Hepatocyte (in vitro differentiated cells): ENCODE measurements around the gene ZNF653.
"Not testable (repeated sequence)": the region's sequence is repeated elsewhere in the genome, so short reads cannot be mapped to it uniquely, and the experiment has no call there.

Source experiments
- CTCF ChIP-seq: fragments of 200-600 bp; sonication (generic); IDR thresholded peaks from 2 replicates; pipeline ENCODE4 v1.5.1; 2016; ENCODE audit warnings: antibody characterized with exemption, mild to moderate bottlenecking; ENCODE audit not compliant: poor library complexity
- EZH2 ChIP-seq: fragments of 200-600 bp; sonication (generic); IDR thresholded peaks from 2 replicates; pipeline ENCODE4 v1.6.1; 2016; ENCODE audit warnings: antibody characterized with exemption, mild to moderate bottlenecking, borderline replicate concordance
- EZH2phosphoT487 ChIP-seq: fragments of 200-600 bp; sonication (generic); IDR thresholded peaks from one replicate; pipeline ENCODE4 v1.6.1; 2018; ENCODE audit warnings: antibody characterized with exemption, mild to moderate bottlenecking, low read depth, moderate library complexity; ENCODE audit not compliant: unreplicated experiment, severe bottlenecking

- not testable (repeated sequence) for TF ChIP-seq CTCF, EZH2phosphoT487, EZH2
Measured at GRCh38 chr19:11433526-11433925, 72.1 kb downstream of the ZNF653 start.
